ENCODE measurements around the gene DCLK1. TPM values are rescaled to one million over a fixed set of nuclear protein-coding genes. Genes with fewer than 3 reads are reported as not detected.
"Not testable (repeated sequence)": the region's sequence is repeated elsewhere in the genome, so short reads cannot be mapped to it uniquely, and the experiment has no call there.

The DCLK1 gene
- total RNA-seq, 1 donor from 2014 or later = under 0.01 TPM

- H3K4me3 ChIP-seq (ENCODE audit: low read depth, low read length) = no peak overlapping the region
- FAIRE-seq (no peak), DNase-seq (ENCODE audit: low read depth) (no peak)
- H3K36me3 ChIP-seq (ENCODE audit: control insufficient read depth, insufficient read depth, low read length) = no peaks in the 10 kb centered on the region
- TF ChIP-seq CTCF (IDR thresholded peaks at IDR 0.05; ENCODE audit: insufficient read depth, low read length, severe bottlenecking) = no peak
- no peaks in the 10 kb centered on the region for H3K27me3 ChIP-seq (ENCODE audit: control insufficient read depth, insufficient read depth, low read length)
These were observed 47.1 kb downstream of the DCLK1 start for GRCh38 chr13:36084131-36084530.

GRCh38 chr13:36082806-36083205 is 48.4 kb downstream of the DCLK1 start:
- H3K36me3 ChIP-seq (ENCODE audit: control insufficient read depth, insufficient read depth, low read length) = no peaks in the 10 kb centered on the region
- TF ChIP-seq CTCF (IDR thresholded peaks at IDR 0.05; ENCODE audit: insufficient read depth, low read length, severe bottlenecking) = no peak
- no peaks in the 10 kb centered on the region for H3K27me3 ChIP-seq (ENCODE audit: control insufficient read depth, insufficient read depth, low read length)
- no peak for DNase-seq (ENCODE audit: low read depth)
- H3K4me3 ChIP-seq (ENCODE audit: low read depth, low read length) = no peak overlapping the region
- no peak for FAIRE-seq

- no peak for TF ChIP-seq CTCF (IDR thresholded peaks at IDR 0.05; ENCODE audit: insufficient read depth, low read length, severe bottlenecking)
- Histone ChIP-seq H3K36me3 (ENCODE audit: control insufficient read depth, insufficient read depth, low read length) (no peaks in the 10 kb centered on the region), H3K27me3 (ENCODE audit: control insufficient read depth, insufficient read depth, low read length) (no peaks in the 10 kb centered on the region), H3K4me3 (ENCODE audit: low read depth, low read length) (no peak overlapping the region)
- DNase-seq (ENCODE audit: low read depth) (no peak), FAIRE-seq (no peak)
These were observed 48.8 kb downstream of the DCLK1 start for GRCh38 chr13:36082396-36082795.

GRCh38 chr13:36076211-36076610 is 55.0 kb downstream of the DCLK1 start:
- no peak for TF ChIP-seq CTCF (IDR thresholded peaks at IDR 0.05; ENCODE audit: insufficient read depth, low read length, severe bottlenecking)
- no peak overlapping the region for H3K4me3 ChIP-seq (ENCODE audit: low read depth, low read length)
- DNase-seq (ENCODE audit: low read depth) (no peak), FAIRE-seq (no peak)
- H3K27me3 ChIP-seq (ENCODE audit: control insufficient read depth, insufficient read depth, low read length) = no peaks in the 10 kb centered on the region
- no peaks in the 10 kb centered on the region for H3K36me3 ChIP-seq (ENCODE audit: control insufficient read depth, insufficient read depth, low read length)

GRCh38 chr13:36074659-36075058 is 56.5 kb downstream of the DCLK1 start:
- no peak for FAIRE-seq
- DNase-seq (ENCODE audit: low read depth) = no peak
- TF ChIP-seq CTCF (IDR thresholded peaks at IDR 0.05; ENCODE audit: insufficient read depth, low read length, severe bottlenecking) = no peak
- no peaks in the 10 kb centered on the region for H3K36me3 ChIP-seq (ENCODE audit: control insufficient read depth, insufficient read depth, low read length)
- H3K4me3 ChIP-seq (ENCODE audit: low read depth, low read length) = no peak overlapping the region
- H3K27me3 ChIP-seq (ENCODE audit: control insufficient read depth, insufficient read depth, low read length) = no peaks in the 10 kb centered on the region

GRCh38 chr13:36072152-36072935 is 58.8 kb downstream of the DCLK1 start:
- H3K36me3 ChIP-seq (ENCODE audit: control insufficient read depth, insufficient read depth, low read length) = no peaks in the 10 kb centered on the region
- H3K4me3 ChIP-seq (ENCODE audit: low read depth, low read length) = no peak overlapping the region

GRCh38 chr13:36070504-36071192 is 60.5 kb downstream of the DCLK1 start:
- FAIRE-seq; H3K36me3 ChIP-seq (ENCODE audit: control insufficient read depth, insufficient read depth, low read length); H3K27me3 ChIP-seq (ENCODE audit: control insufficient read depth, insufficient read depth, low read length); DNase-seq (ENCODE audit: low read depth); H3K4me3 ChIP-seq (ENCODE audit: low read depth, low read length): not testable (repeated sequence)

More at GRCh38 chr13:36072152-36072935, 58.8 kb downstream of the DCLK1 start:
- FAIRE-seq (no peak), DNase-seq (ENCODE audit: low read depth) (no peak)
- H3K27me3 ChIP-seq (ENCODE audit: control insufficient read depth, insufficient read depth, low read length) = no peaks in the 10 kb centered on the region
- TF ChIP-seq CTCF (IDR thresholded peaks at IDR 0.05; ENCODE audit: insufficient read depth, low read length, severe bottlenecking) = no peak
